Prostate gland (tissue), 2 donors: ENCODE results near the gene RLN3.

ENCODE experiments used
- CTCF ChIP-seq, 4 experiments: fragments of 200-600 bp in 2 of 4; fragments of 450-650 bp in 2 of 4; sonication (generic) in 2 of 4; IDR thresholded peaks; 1 replicate in 3 of 4; 2 replicates in 1 of 4; pipeline ENCODE4 v1.5.1; 2016 to 2019; ENCODE audit warnings: antibody characterized with exemption in 4 of 4, mild to moderate bottlenecking in 2 of 4, moderate library complexity in 2 of 4
- POLR2AphosphoS5 ChIP-seq: sonication (generic); formaldehyde crosslinking; IDR thresholded peaks from one replicate; pipeline ENCODE4 v1.6.1; 2017; ENCODE audit warnings: antibody characterized with exemption

GRCh38 chr19:14061081-14061749, 33.3 kb downstream of the RLN3 start:
- TF ChIP-seq CTCF (IDR thresholded peaks at IDR 0.05), result no peak
- no peak for TF ChIP-seq POLR2AphosphoS5
